Neural cell (in vitro differentiated cells): ENCODE measurements around the gene RNASE13. TPM values are rescaled to one million over a fixed set of nuclear protein-coding genes. Genes with fewer than 3 reads are reported as not detected.

Experiments
- H2AFZ ChIP-seq: fragments of 200-600, 300-800 bp; sonication (generic), shearing (Covaris generic); 2 replicates; pipeline ENCODE4 v1.6.0; 2014; ENCODE audit warnings: low read depth, mild to moderate bottlenecking, antibody characterized with exemption, low read length, moderate library complexity
- H3F3A ChIP-seq: fragments of 200-600 bp; shearing (Covaris generic); 2 replicates; pipeline ENCODE4 v1.6.1; 2016; ENCODE audit warnings: mild to moderate bottlenecking, moderate library complexity, mixed read lengths, antibody characterized with exemption, low read length; ENCODE audit not compliant: insufficient read depth, poor library complexity, severe bottlenecking
- H3K27ac ChIP-seq: fragments of 200-600, 300-800 bp; sonication (generic), shearing (Covaris generic); 2 replicates; pipeline ENCODE4 v1.5.1; 2014; ENCODE audit warnings: mild to moderate bottlenecking, low read length, moderate library complexity
- H3K27me3 ChIP-seq: fragments of 300-800, 200-600 bp; sonication (generic), shearing (Covaris generic); 2 replicates; pipeline ENCODE4 v1.6.0; 2014; ENCODE audit warnings: mild to moderate bottlenecking, low read depth, low read length, moderate library complexity; ENCODE audit not compliant: insufficient read depth
- H3K36me3 ChIP-seq: fragments of 300-800, 200-600 bp; sonication (generic), shearing (Covaris generic); 2 replicates; pipeline ENCODE4 v1.5.1; 2014; ENCODE audit warnings: mild to moderate bottlenecking, antibody characterized with exemption, low read length, moderate library complexity; ENCODE audit not compliant: insufficient read depth
- H3K4me2 ChIP-seq: fragments of 300-800, 200-600 bp; sonication (generic), shearing (Covaris generic); 2 replicates; pipeline ENCODE4 v1.6.0; 2014; ENCODE audit warnings: mild to moderate bottlenecking, low read length
- H3K4me3 ChIP-seq: fragments of 300-800, 200-600 bp; sonication (generic), shearing (Covaris generic); 2 replicates; pipeline ENCODE4 v1.5.1; 2014; ENCODE audit warnings: mild to moderate bottlenecking, low read length, moderate library complexity
- H3K79me2 ChIP-seq: fragments of 200-600 bp; shearing (Covaris generic); replicated peaks from 2 replicates; pipeline ENCODE4 v1.6.0; 2014; ENCODE audit warnings: mild to moderate bottlenecking, low read length, moderate library complexity; ENCODE audit not compliant: insufficient read depth
- H3K9ac ChIP-seq: fragments of 300-800, 200-600 bp; sonication (generic), shearing (Covaris generic); 2 replicates; pipeline ENCODE4 v1.6.1; 2016; ENCODE audit warnings: mild to moderate bottlenecking, low read length, mixed read lengths
- H3K9me2 ChIP-seq: fragments of 200-600 bp; shearing (Covaris generic); 2 replicates; pipeline ENCODE4 v1.6.1; 2016; ENCODE audit warnings: mild to moderate bottlenecking, low read length, mixed read lengths; ENCODE audit not compliant: insufficient read depth
- H3K9me3 ChIP-seq: fragments of 200-600, 300-800 bp; sonication (generic), shearing (Covaris generic); 2 replicates; pipeline ENCODE4 v1.6.1; 2016; ENCODE audit warnings: mild to moderate bottlenecking, mixed run types, low read length, moderate library complexity, mixed read lengths
- H4K20me1 ChIP-seq: fragments of 200-600 bp; shearing (Covaris generic); 2 replicates; pipeline ENCODE4 v1.6.1; 2016; ENCODE audit warnings: mild to moderate bottlenecking, mixed run types; ENCODE audit not compliant: insufficient read depth
- EP300 ChIP-seq: fragments of 450-650 bp; conservative IDR thresholded peaks from 2 replicates; pipeline ENCODE4 v1.6.1; 2014; ENCODE audit warnings: antibody characterized with exemption, mild to moderate bottlenecking, moderate library complexity; ENCODE audit not compliant: poor library complexity, severe bottlenecking
- EZH2 ChIP-seq: fragments of 200-600, 300-800 bp; shearing (Covaris generic), sonication (generic); IDR thresholded peaks from 2 replicates; pipeline ENCODE4 v1.6.1; 2014; ENCODE audit warnings: antibody characterized with exemption, low read length, borderline replicate concordance, mild to moderate bottlenecking; ENCODE audit not compliant: insufficient read depth, poor library complexity, severe bottlenecking
- MXI1 ChIP-seq: fragments of 450-650 bp; conservative IDR thresholded peaks from 2 replicates; pipeline ENCODE4 v1.6.1; 2014; ENCODE audit warnings: antibody characterized with exemption, mild to moderate bottlenecking; ENCODE audit not compliant: poor library complexity, severe bottlenecking
- POLR2AphosphoS5 ChIP-seq: IDR thresholded peaks from 2 replicates; pipeline ENCODE4 v1.6.1; 2012
- RAD21 ChIP-seq: fragments of 450-650 bp; conservative IDR thresholded peaks from 2 replicates; pipeline ENCODE4 v1.6.1; 2014; ENCODE audit warnings: antibody characterized with exemption, mild to moderate bottlenecking, moderate library complexity
- SMC3 ChIP-seq: fragments of 450-650 bp; conservative IDR thresholded peaks from 2 replicates; pipeline ENCODE4 v1.6.1; 2014; ENCODE audit warnings: antibody characterized with exemption, mild to moderate bottlenecking, moderate library complexity; ENCODE audit not compliant: poor library complexity
- TAF1 ChIP-seq: IDR thresholded peaks from 2 replicates; pipeline ENCODE4 v1.6.1; 2012; ENCODE audit warnings: low read depth
- polyA plus RNA-seq: library from polyadenylated mRNA; depleted of rRNA; stranded (reverse); fragments of >200 nt; gene quantifications from 2 replicates; pipeline ENCODE4 v1.2.3, GENCODE V29; 2014
- TF ChIP-seq, protein P1 (sequence below): IDR thresholded peaks from 2 replicates; pipeline ENCODE4 v1.6.1; 2012; ENCODE audit warnings: borderline replicate concordance
- TF ChIP-seq, protein P2 (sequence below): fragments of 450-650 bp; IDR thresholded peaks from 2 replicates; pipeline ENCODE4 v1.5.1; 2014; ENCODE audit warnings: antibody characterized with exemption, mild to moderate bottlenecking, moderate library complexity; ENCODE audit not compliant: poor library complexity, severe bottlenecking

RNASE13 gene
- polyA plus RNA-seq, 1 donor from 2014 or later: not detected

DNA sequence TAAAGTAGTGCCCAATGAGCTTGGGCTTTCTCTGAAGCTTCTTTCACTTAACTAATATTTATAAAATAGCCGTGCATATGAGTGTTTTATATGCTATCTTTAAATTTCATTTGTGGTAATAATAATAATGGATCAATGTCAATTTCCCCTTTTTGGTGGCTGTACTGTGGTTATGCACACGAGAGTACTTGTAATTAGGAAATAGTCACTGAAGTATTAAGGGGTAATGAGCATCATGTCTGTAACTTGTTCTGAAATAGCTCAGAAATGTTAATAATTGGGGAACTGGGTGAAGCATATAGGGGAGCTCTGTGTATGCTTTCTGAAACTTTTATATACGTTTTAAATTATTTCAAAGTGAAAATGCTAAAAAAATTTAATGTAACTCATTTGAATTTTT lies 16.0 kb upstream of the RNASE13 start:
- Histone ChIP-seq H3K4me2 (no peak overlapping the region), H3K9me2 (no peaks in the 10 kb centered on the region), H3F3A (no peaks in the 10 kb centered on the region), H2AFZ (no peak overlapping the region), H3K4me3 (no peak overlapping the region), H3K27me3 (no peaks in the 10 kb centered on the region), H4K20me1 (no peaks in the 10 kb centered on the region), H3K9ac (no peak overlapping the region), H3K36me3 (no peaks in the 10 kb centered on the region), H3K79me2 (no peaks in the 10 kb centered on the region), H3K9me3 (no peaks in the 10 kb centered on the region), H3K27ac (no peak overlapping the region)
- TF ChIP-seq TAF1 (no peak), EP300 (no peak), EZH2 (no peak), MXI1 (no peak), POLR2AphosphoS5 (no peak), RAD21 (no peak), SMC3 (no peak)
- TF ChIP-seq, protein P1, sequence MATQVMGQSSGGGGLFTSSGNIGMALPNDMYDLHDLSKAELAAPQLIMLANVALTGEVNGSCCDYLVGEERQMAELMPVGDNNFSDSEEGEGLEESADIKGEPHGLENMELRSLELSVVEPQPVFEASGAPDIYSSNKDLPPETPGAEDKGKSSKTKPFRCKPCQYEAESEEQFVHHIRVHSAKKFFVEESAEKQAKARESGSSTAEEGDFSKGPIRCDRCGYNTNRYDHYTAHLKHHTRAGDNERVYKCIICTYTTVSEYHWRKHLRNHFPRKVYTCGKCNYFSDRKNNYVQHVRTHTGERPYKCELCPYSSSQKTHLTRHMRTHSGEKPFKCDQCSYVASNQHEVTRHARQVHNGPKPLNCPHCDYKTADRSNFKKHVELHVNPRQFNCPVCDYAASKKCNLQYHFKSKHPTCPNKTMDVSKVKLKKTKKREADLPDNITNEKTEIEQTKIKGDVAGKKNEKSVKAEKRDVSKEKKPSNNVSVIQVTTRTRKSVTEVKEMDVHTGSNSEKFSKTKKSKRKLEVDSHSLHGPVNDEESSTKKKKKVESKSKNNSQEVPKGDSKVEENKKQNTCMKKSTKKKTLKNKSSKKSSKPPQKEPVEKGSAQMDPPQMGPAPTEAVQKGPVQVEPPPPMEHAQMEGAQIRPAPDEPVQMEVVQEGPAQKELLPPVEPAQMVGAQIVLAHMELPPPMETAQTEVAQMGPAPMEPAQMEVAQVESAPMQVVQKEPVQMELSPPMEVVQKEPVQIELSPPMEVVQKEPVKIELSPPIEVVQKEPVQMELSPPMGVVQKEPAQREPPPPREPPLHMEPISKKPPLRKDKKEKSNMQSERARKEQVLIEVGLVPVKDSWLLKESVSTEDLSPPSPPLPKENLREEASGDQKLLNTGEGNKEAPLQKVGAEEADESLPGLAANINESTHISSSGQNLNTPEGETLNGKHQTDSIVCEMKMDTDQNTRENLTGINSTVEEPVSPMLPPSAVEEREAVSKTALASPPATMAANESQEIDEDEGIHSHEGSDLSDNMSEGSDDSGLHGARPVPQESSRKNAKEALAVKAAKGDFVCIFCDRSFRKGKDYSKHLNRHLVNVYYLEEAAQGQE: no peak
- TF ChIP-seq, protein P2, sequence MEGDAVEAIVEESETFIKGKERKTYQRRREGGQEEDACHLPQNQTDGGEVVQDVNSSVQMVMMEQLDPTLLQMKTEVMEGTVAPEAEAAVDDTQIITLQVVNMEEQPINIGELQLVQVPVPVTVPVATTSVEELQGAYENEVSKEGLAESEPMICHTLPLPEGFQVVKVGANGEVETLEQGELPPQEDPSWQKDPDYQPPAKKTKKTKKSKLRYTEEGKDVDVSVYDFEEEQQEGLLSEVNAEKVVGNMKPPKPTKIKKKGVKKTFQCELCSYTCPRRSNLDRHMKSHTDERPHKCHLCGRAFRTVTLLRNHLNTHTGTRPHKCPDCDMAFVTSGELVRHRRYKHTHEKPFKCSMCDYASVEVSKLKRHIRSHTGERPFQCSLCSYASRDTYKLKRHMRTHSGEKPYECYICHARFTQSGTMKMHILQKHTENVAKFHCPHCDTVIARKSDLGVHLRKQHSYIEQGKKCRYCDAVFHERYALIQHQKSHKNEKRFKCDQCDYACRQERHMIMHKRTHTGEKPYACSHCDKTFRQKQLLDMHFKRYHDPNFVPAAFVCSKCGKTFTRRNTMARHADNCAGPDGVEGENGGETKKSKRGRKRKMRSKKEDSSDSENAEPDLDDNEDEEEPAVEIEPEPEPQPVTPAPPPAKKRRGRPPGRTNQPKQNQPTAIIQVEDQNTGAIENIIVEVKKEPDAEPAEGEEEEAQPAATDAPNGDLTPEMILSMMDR: no peak

DNA sequence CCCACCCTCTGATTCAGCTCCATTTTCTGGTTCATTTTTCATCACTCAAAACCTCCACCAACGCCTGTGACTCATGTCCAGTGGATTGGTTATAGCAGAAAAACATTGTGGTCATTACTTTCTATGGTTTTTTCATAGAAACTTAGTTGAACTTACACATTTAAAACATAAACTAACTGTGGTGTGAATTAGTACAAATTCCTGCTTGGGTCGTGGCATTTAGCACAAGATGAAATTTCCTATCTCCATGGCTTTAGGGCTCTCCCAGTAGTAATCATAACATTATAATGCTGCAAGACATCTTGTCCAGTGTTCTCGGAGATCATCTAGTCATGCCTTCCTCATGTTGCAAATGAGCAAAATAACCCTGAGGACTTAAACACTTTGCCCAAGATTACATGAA lies 14.7 kb upstream of the RNASE13 start:
- H3K9ac ChIP-seq: no peak overlapping the region
- no peak overlapping the region for H3K27ac ChIP-seq
- no peaks in the 10 kb centered on the region for H3K9me3 ChIP-seq
- TF ChIP-seq TAF1 (no peak), EP300 (no peak)
- no peaks in the 10 kb centered on the region for H3K79me2 ChIP-seq
- H3K9me2 ChIP-seq: no peaks in the 10 kb centered on the region
- no peaks in the 10 kb centered on the region for H3K36me3 ChIP-seq
- no peak overlapping the region for H2AFZ ChIP-seq
- H3K27me3 ChIP-seq: no peaks in the 10 kb centered on the region
- H4K20me1 ChIP-seq: no peaks in the 10 kb centered on the region
- no peak overlapping the region for H3K4me3 ChIP-seq
- H3K4me2 ChIP-seq: no peak overlapping the region
- no peaks in the 10 kb centered on the region for H3F3A ChIP-seq

DNA sequence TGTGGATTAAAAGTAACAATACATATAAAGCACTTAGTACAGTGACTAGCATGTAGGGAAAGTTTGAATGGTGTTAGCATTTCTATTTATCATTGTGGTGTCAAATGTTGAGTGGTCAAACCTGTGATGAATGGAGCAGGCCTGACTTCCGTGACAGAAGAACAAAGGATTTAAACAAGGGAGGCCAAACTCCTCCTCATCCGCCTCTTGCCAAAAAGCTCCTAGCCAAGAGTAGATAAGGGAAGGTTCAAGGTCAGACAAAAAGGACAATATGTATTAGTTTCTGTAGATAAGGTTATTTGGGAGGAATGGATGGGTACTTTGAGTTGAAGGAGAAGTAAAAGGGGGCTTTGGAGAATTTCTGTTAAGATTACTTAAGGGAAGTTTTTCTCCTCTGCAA lies 14.0 kb upstream of the RNASE13 start:
- H3K79me2 ChIP-seq: no peaks in the 10 kb centered on the region
- no peak for TF ChIP-seq RAD21
- TF ChIP-seq EZH2: no peak
- TF ChIP-seq, protein P1: no peak
- TF ChIP-seq, protein P2: no peak
- TF ChIP-seq EP300: no peak
- no peak for TF ChIP-seq MXI1
- H3K9ac ChIP-seq: no peak overlapping the region
- H3F3A ChIP-seq: no peaks in the 10 kb centered on the region
- H3K27me3 ChIP-seq: no peaks in the 10 kb centered on the region
- no peak overlapping the region for H3K27ac ChIP-seq
- no peak overlapping the region for H2AFZ ChIP-seq
- no peaks in the 10 kb centered on the region for H3K9me3 ChIP-seq
- H3K4me2 ChIP-seq: no peak overlapping the region
- no peaks in the 10 kb centered on the region for H3K36me3 ChIP-seq
- H3K9me2 ChIP-seq: no peaks in the 10 kb centered on the region
- no peaks in the 10 kb centered on the region for H4K20me1 ChIP-seq
- H3K4me3 ChIP-seq: no peak overlapping the region
